Kidney tubule cell (primary cell): ENCODE measurements around the gene MED12L.

ENCODE experiments used
- DNase-seq: peaks from one replicate; pipeline ENCODE4 v3.0.0-alpha.2; 2018; ENCODE audit warnings: low spot score

The MED12L gene

DNA sequence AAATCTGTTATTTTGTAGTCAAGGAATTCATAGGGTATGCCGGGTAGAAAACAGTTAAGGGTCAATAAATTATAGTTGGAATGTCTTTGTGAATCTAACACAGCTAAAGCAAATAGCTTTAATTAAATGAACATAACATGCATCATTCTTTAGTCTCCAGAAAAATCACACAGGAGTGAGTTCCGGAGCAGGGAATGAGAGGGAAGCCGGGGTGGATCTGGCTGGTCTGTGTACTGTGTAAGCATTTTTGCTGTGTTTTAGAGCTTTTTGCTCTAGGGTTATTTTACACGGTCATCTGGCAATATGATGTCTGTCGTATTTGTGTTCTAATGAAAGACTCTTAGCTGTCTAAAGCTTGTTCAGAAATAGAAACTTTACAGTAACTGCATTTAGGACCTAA, 57.5 kb downstream of the MED12L start:
- no peak for DNase-seq

DNA sequence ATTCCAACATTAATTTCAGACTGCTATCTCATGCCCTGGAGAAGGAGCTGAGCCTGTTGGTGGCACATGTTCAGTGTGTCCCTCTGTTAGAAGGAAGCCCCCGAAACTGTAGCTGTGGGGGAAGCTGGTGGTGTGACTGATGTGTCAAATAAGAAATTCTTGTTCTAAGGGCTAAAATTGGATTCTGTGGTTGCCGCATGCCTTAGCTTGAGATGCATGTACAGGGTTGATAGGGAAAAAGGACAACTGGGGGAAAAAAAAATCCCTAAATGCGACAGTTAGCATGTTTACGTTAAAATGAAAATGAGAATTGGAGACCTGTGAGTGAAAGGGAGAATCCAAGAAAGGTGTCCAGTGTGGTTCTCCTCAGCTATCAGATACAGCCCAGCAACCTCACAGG, 58.6 kb downstream of the MED12L start:
- DNase-seq = no peak

DNA sequence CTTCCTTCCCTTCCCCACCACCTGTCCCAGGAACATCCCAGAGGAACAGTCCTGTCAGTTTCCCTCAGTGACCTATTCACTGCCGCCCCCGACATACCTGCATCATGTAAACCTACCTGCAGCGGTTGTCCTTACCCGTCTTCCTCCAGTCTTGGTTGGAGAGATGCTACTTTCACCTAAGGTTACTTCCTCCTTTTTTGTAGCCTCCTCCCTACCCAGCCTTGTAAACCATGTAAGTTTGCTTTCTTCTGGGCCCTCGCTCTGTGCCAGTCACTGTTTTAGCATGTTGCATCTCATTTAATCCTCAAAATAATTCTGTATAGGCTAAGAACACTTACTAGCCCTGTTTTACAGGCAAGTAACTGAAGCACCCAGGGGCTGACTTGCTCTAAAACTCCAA, 59.3 kb downstream of the MED12L start:
- no peak for DNase-seq

DNA sequence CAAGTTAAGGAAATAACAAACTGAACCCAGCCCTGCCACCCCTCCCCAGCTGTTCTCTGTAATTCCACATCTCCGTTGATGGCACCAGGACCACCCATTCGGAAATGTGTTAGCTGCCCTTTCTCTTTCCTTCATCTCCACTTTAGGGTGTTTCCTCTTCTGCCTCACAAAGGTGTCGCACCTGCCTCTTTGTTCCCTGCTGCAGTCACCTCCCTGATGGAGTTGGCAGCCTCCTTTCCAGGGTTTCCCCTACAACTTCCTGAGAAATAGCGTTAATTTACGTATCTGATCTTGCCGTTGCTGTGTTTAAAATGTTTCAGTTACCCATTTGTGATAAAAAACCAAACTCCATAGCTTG, 60.2 kb downstream of the MED12L start:
- no peak for DNase-seq

DNA sequence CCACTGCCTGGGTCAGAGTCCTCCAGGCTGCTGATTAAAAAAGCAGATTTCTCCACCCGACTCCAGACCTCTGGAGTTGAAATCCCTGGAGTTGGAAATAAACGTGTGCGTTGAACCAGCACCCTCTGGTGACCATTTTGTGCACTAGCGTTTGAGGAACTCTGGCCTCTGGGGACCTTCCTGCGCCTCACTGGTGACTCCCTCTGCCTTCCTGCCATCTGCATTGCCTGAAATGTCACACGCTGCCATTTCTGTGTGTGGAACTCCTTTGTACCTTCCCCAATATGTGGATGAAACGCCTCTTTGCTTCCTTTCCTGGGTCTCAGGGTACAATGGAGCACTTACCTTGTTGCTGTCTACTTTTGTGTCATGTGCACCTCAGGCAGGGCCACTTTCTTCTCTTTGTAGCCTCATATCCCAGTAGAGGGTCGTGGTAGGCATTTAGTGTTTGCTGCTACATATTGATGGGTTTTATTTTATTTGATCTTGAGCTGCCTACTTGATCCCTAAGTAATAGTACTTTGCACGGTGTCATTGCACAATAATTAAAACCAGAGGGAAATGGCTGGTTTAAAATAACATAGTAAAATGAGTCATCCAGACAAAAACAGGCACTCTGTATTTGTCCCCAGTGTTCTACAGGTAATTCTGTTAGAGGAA, 60.7 kb downstream of the MED12L start:
- DNase-seq = peak; percentile 79

DNA sequence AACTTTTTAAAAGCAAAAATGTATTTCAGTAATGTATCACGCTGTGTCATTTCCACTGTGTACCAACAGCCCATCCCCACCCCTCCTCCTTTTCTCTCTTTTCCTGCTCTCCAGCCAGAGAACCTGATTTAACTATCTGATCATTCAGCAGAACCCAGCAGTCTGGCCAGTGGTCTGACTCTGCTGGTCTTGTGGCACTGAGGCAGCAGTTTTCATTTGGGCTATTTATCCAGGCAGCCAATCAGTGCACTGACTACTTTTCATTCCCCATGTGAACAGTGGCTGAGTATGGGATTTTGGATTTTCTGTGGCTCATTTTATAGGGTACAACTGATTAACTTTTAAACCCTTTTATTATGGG, 61.2 kb downstream of the MED12L start:
- peak; percentile 16 for DNase-seq

DNA sequence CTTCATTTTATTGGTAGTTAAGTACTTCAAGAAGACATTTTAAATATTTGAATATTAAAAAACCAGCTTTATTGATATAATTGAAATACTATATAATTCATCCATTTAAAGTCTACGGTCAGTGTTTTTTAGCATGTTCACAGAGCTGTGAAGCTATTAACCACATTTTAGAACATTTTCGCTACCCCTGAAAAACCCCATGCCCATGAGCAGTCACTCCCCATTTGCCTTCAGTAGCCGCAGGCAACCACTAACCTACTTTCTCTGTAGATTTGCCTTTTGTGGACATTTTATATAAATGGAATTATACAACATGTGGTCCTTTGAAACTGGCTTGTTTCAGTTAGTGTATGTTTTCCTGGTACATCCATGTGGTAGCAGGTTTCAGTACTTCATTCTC, 61.8 kb downstream of the MED12L start:
- no peak for DNase-seq

DNA sequence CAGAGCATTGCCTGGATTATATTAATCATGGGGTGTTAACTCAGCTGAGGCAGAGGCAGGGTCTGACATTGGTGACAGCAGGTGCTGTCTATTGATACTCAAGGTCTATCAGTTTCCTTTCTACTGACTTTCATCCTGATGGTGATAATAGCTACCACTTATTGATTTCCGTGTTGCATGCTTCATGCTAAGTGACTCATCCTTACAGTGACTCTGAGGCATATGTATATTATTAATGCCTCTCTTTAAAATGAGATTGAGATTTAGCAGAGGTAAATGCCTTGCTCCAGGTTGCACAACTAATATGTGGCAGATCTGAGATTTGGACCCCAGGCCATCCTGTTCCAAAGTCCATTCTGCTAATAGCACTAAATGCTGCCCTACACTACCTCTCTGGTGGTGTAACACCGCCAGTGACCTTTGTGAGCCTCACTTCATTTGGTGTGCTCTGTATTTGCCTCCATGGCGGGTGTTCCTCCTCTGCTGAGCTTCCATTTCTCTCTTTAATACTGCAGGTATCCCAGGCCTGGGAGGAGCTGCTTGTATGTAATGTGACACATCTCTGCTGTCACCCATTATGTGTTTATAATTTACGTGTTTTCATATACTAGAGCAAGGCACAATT, 67.1 kb downstream of the MED12L start:
- no peak for DNase-seq

DNA sequence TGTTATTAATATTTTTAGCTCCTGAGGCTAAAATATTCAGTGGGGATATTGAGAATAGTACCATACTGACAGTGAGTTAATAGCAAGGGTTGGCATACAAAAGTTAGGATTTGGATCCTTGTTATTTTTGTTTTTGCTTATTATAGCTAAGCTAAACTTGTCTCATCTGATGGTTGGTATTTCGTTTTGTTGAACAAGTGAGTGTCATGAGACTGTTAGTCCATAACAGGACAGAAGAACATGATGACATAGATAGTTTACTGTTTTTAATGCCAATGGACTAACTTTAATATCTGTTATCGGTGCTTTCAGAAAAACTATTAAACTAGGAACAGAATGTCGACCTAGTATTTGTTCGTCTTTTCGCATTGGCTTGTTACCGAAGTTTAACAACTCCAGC, 69.1 kb downstream of the MED12L start:
- DNase-seq = no peak

DNA sequence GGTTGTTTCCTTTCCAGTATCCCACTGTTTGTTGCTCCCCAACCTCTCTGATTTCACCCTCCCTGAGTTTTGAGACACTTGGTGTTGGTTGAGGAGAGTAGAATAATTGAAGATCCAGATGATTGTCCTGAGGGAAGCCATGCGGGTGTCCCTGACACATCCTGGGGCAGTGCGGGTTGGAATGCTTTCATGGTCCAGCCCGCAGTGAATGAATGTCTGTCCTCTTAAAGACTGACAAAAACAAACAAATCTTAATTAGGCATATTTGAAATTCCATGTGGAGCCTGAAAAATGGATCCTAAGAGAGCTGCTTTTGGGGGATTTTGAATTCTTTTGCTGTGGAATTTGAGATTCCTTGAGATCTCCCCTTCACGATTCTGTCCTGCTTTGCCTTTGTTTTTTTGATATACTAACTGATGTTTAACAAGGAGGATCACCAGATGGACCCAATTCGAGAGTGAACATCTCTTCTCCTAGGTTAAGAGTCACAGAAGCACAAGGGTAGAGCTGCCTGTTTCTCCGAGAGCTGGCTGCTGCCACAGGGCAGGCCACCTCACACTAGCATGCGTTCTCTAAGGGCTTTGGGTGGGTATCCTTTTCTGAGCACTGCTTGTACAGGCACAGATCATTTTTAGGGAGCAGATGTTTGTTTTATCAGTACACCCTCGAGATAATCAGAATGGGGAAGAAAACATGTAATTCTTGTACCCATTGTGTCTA, 70.1 kb downstream of the MED12L start:
- no peak for DNase-seq

DNA sequence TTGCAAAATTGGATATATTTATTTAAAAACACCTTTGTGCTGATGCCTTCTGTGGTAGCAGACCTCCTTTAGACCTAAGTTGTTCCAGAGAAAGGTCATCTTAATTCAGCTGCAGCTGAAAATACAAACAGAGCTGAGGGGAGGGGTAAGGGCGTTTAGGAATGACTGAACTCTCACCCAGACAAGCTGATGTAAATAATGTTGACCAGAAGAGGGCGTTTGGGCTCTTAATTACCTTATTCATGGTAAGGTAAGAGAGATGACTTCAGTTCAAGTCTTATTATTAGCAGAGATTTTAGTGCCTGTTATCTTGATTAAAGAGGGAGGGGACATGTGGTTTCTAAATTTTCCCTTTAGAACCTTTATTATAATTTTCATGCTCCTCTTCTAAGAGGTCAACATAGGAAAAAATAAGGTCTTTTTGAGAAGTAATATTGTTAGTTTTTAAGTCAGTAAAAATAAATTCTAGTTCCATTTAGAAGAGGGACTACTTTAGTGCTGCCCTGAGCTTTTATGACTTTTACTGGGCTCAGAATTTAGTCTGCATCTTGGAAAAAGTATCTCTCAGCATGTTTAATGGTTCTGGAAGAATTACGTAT, 71.3 kb downstream of the MED12L start:
- DNase-seq = peak; percentile 69

DNA sequence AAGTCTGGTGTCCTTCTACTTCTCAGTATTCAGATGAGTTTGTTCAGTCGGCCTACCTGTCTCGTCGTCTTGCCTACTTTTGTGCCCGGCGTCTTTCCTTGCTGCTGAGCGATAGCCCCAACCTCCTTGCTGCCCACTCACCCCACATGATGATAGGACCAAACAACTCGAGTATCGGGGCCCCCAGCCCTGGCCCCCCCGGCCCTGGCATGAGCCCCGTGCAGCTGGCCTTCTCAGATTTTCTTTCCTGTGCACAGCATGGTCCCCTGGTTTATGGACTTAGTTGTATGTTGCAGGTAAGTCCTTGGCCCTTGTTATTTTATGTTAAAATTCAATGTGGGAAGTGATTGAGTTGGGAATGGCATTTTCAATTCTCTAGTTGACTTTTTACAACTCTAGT, 74.3 kb downstream of the MED12L start:
- DNase-seq = no peak

DNA sequence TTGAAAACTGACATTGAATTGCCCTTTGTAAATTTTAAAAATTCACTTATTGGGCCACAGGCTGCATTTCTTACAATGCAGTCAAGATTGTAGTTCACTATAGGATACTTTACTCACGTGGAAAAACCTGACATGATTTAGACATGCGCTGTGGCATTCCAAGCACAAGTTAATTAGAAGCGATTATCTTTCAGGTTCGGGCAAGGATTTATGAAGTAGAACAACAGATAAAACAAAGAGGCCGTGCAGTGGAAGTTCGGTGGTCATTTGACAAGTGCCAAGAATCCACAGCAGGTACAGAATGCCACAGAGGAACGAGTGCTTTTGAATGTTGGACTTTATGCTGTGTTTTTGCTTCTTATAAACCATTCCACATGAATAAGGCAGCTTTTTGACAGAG, 79.8 kb downstream of the MED12L start:
- no peak for DNase-seq

DNA sequence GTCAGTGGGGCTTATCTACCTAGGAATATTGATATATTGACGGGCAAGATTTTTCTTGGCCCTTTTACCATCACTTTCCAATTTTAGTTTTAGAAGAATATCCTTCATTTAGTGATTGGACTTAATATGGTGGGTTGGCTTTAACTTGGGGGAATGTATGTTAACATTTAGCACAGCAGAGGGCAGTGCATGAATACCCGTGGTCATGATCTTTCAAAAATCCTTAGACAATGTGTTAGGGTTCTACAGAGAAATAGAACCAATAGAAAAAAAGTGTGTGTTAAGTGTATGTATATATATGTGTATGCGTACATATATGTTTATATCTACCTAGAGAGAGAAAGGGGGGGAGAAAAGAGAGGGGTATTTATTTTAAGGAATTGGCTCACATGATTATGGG, 80.7 kb downstream of the MED12L start:
- no peak for DNase-seq

DNA sequence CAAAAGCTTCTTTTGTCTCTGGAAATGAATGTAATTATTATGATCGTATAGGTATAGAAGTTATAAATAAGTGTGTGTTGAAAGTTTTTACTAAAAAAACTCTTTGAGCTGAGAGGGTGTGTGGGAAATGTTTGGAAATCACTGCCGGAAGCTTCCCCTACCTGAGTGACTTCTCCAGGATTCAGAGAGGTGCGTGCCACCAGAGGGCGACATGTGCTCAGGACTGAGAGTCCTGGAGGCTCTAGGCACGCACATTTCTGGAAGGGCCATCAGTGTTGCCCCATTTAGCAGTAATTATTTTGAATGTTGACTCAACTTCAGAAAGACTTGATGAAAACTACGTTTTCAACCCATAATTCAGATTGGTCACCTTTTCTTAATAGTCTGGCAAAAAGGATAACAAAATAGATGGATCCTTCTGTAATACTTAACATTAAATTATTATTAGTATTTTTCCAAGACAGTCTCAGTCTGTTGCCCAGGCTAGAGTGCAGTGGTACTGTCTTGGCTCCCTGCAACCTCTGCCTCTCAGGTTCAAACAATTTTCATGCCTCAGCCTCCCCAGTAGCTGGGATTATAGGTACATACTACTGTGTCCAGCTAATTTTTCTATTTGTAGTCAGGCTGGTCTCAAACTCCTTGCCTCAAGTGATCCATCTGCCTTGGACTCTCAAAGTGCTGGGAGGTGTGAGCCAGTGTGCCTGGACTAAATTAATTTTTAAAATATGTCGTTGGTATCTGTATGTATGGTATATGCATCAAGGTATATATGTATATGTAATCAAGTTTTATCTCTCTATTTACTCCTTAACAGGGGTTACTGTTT, 83.0 kb downstream of the MED12L start:
- DNase-seq = peak; percentile 67

DNA sequence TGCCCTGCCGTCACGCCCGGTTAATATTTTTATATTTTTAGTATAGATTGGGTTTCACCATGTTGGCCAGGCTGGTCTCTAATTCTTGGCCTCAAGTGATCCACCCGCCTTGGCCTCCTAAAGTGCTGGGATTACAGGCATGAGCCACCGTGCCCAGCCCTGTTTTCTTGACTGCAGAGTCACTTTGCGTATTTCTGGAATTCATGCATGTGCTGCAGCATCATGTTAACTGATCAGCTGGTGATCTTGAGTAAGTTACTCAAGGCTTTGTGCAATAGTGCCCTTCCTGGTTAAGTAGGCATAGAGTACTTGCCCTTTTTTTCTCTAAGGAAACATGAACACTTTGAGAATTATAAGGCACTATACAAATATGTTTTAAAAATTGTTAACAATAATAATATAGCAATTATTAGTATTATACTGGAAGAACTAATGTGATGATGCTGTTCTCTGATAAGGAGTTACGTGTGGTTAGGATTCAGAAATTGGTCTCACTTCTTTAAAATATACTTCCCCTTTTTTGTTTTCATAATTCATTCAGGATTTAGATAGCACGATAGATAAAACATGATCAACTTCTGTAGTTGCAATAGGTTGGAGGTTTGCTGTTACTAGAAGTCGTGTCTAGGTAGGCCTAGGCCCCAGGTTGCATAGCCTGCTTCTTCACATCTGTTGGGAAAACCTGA, 83.9 kb downstream of the MED12L start:
- no peak for DNase-seq

DNA sequence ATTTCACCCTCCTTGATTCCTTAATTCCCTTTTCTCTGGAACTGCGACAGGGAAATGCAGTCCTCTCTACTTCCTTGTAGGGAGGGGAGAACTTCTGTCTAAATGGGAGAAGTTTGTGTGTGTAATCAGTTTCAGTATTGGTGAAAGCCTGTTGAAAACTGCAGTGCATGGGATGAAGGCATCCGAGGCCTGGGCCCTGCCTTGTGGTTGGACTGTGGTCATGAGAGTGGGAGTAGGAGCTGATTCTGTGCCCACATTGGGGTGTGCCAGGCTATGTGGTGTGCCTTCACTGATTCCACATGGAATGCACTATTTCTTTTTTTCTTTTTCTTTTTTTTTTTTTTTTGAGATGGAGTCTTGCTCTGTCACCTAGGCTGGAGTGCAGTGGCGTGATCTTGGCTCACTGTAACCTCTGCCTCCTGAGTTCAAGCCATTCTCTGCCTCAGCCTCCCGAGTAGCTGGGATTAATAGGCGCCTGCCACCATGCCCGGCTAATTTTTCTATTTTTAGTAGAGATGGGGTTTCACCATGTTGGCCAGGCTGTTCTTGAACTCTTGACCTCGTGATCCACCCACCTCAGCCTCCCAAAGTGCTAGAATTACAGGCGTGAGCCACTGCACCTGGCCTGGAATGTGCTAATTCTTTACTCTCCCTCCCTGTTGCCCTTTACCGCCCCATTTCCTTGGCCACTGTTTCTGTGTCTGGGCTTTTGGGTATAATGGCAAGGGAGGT, 84.7 kb downstream of the MED12L start:
- peak; percentile 35 for DNase-seq

DNA sequence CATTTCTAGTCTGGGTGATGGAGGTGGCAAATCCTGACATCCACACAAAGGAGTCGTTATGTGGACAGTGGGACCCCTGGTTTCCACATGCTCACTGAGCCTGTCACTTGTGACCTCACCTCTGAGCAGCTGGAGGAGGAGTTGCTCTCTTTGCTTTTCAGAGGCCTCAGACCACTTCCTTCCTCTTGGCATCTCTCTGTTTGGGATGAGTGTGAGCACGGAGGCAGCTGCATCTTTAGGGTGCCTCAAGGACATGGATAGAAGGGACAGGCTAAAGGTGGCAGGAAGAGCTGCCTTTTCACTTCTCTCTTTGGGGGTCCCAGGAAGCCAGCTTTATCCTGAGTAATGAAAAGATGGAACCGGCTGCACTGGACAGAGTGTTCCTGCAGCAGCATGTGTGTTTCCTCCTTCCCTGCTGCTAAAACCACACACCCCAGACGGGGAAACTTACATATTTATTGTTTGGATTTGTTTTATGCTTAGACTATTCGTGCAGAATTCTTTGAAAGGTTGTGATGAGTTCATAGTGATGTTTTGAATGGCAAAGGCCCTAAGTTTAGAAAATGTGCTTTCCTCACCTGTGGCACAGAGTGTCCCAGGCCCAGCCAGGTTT, 85.8 kb downstream of the MED12L start:
- DNase-seq = no peak

DNA sequence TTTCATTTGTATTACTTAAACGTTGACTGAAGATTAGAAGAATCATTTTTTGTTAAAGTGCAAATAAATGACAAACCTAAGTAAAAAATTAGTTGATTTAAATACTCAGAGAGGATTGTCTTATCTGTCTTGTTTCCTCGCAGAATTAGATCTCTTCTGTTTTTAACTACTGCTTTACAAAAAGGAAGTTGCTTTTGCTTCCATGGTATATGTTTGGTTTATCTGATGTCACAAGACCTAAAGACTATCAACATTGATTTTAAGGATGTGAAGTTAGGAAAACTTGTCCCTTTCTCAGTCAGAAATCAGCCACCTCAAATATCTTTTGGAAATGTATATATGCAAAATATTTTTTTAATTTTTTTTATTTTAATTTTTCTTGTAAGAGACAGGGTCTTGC, 88.9 kb downstream of the MED12L start:
- DNase-seq = no peak

DNA sequence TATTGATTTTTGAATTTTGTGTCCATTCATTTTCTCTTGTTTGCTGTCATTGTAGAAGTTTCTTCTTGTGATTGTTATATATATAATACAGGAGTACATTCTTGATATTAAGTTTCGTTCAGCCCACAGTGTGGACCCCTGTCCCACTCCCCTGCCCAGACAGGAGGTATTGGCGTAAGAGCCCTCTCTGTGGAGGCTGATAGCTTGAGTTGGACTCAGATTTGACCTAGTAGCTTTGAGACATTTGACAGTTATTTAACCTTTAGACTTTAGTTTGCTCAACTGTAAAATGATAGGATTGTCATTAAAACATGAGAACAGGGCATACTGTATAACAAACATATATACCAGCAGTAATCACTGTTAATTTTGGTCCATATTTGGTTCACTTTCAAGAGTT, 90.5 kb downstream of the MED12L start:
- DNase-seq = no peak
